K562 (cell line): Measurements from ENCODE around the gene AP3S2. TPM values are rescaled to one million over a fixed set of nuclear protein-coding genes. Genes with fewer than 3 reads are reported as not detected.

Experiments
- ATAC-seq: fragments of 200-7000 bp; cut with Tn5 transposase; 3 replicates; pipeline ENCODE4 v1.9.1; 2020; ENCODE audit warnings: moderate library complexity
- BruUV-seq: library from RNA; stranded (reverse); fragments of 400-500 nt; replicated peaks from 2 replicates; lab custom pipeline; 2021; lab: Mats Ljungman, UMichigan
- CTCF ChIA-PET: fragments of 300-600 bp; formaldehyde crosslinking; extraction: SDS; loops from one replicate; lab custom pipeline; 2021; ENCODE audit warnings: low intra/inter-chr PET ratio; lab: Yijun Ruan, JAX
- POLR2A ChIA-PET: fragments of 300-600, 350-650 bp; sonication (Branson Sonifier 250); formaldehyde crosslinking; extraction: SDS; loops from one replicate; lab custom pipeline; 2021; ENCODE audit warnings: antibody characterized with exemption, inconsistent platforms; lab: Yijun Ruan, JAX
- DNase-seq, 4 experiments: peaks; one replicate each; pipeline versions ENCODE4 v3.0.0 to v3.0.0-alpha.2; 2011 to 2018; ENCODE audit warnings: low spot score in 3 of 4, mixed read lengths in 3 of 4; ENCODE audit errors: extremely low read depth in 1 of 4
- FAIRE-seq: peaks from 2 replicates; lab custom pipeline; 2011; peaks lifted over from hg19 to GRCh38; lab: Jason Lieb, UNC
- H2AFZ ChIP-seq: 2 replicates; pipeline ENCODE4 v1.6.0; 2011; ENCODE audit warnings: low read depth, low read length, control low read depth, inconsistent platforms
- H3K27ac ChIP-seq: fragments of 200-600 bp; 3 replicates; pipeline ENCODE4 v1.8.0; 2011; ENCODE audit warnings: low read depth, mild to moderate bottlenecking, control low read depth, inconsistent platforms, low read length, moderate library complexity, mixed read lengths; ENCODE audit errors: extremely low read depth
- H3K27me3 ChIP-seq, 2 experiments: fragments of 300-600 bp in 1 of 2; 2 replicates in 1 of 2; 3 replicates in 1 of 2; pipeline versions ENCODE4 v1.6.0 to v1.8.0; 2011; ENCODE audit warnings: inconsistent platforms in 2 of 2, low read length in 2 of 2, mild to moderate bottlenecking in 1 of 2, mixed read lengths in 1 of 2, moderate library complexity in 1 of 2; ENCODE audit not compliant: control insufficient read depth in 2 of 2, insufficient read depth in 2 of 2
- H3K36me3 ChIP-seq: fragments of 300-600 bp; 3 replicates; pipeline ENCODE4 v1.8.0; 2011; ENCODE audit warnings: mild to moderate bottlenecking, low read length, inconsistent platforms; ENCODE audit not compliant: control insufficient read depth, insufficient read depth
- H3K4me1 ChIP-seq, 2 experiments: fragments of 200-600 bp in 1 of 2; replicated peaks in 1 of 2; 2 replicates in 1 of 2; 3 replicates in 1 of 2; pipeline versions ENCODE4 v1.5.1 to v1.8.0; 2011; ENCODE audit warnings: inconsistent platforms in 2 of 2, low read length in 2 of 2, mild to moderate bottlenecking in 1 of 2, mixed read lengths in 1 of 2, moderate library complexity in 1 of 2; ENCODE audit not compliant: control insufficient read depth in 2 of 2, insufficient read depth in 2 of 2
- H3K4me2 ChIP-seq: 2 replicates; pipeline ENCODE4 v1.6.1; 2011; ENCODE audit warnings: low read length, control low read depth, inconsistent platforms, mixed read lengths; ENCODE audit not compliant: insufficient read depth
- H3K4me3 ChIP-seq: fragments of 200-600 bp; sonication (generic), shearing (Covaris generic); 2 replicates; pipeline ENCODE4 v1.5.1; 2016; ENCODE audit warnings: control low read depth, inconsistent platforms
- H3K79me2 ChIP-seq: fragments of 200-600 bp; 3 replicates; pipeline ENCODE4 v1.8.0; 2011; ENCODE audit warnings: low read length, inconsistent platforms; ENCODE audit not compliant: control insufficient read depth, insufficient read depth
- H3K9ac ChIP-seq, 2 experiments: 2 replicates each; pipeline versions ENCODE4 v1.6.0 to v1.6.1; 2011; ENCODE audit warnings: low read depth in 2 of 2, low read length in 2 of 2, control low read depth in 1 of 2, inconsistent platforms in 1 of 2, mild to moderate bottlenecking in 1 of 2, mixed read lengths in 1 of 2; ENCODE audit not compliant: insufficient read depth in 1 of 2
- H3K9me1 ChIP-seq: one replicate; pipeline ENCODE4 v1.6.0; 2011; ENCODE audit warnings: inconsistent platforms, mild to moderate bottlenecking, low read length, moderate library complexity; ENCODE audit not compliant: control insufficient read depth, insufficient read depth
- H3K9me3 ChIP-seq: replicated peaks from 2 replicates; pipeline ENCODE4 v1.5.1; 2011; ENCODE audit warnings: low read depth, low read length, inconsistent platforms; ENCODE audit not compliant: control insufficient read depth, insufficient read depth
- H4K20me1 ChIP-seq: replicated peaks from 2 replicates; pipeline ENCODE4 v1.6.1; 2011; ENCODE audit warnings: low read length, inconsistent platforms, mixed read lengths; ENCODE audit not compliant: control insufficient read depth, insufficient read depth
- CBX8 ChIP-seq: fragments of 200-600 bp; sonication (generic); IDR thresholded peaks from 2 replicates; pipeline ENCODE4 v1.6.1; 2012; ENCODE audit warnings: borderline replicate concordance, mixed run types, low read depth, mild to moderate bottlenecking, moderate library complexity, mixed read lengths, low read length, control low read depth, inconsistent platforms; ENCODE audit not compliant: poor library complexity, severe bottlenecking; ENCODE audit errors: extremely low read depth
- CHD1 ChIP-seq: fragments of 200-600 bp; sonication (generic); IDR thresholded peaks from one replicate; pipeline ENCODE4 v1.6.1; 2012; ENCODE audit warnings: mild to moderate bottlenecking, moderate library complexity, low read length, inconsistent platforms
- HMGN3 ChIP-seq: IDR thresholded peaks from 2 replicates; pipeline ENCODE4 v1.6.1; 2011; ENCODE audit warnings: borderline replicate concordance, low read depth, mild to moderate bottlenecking, mixed read lengths, low read length; ENCODE audit not compliant: insufficient read length; ENCODE audit errors: extremely low read depth
- NONO ChIP-seq, 2 experiments: fragments of 200-400 bp in 1 of 2; fragments of 450-650 bp in 1 of 2; formaldehyde crosslinking in 1 of 2; IDR thresholded peaks; 2 replicates each; pipeline ENCODE4 v1.6.1; 2017; ENCODE audit warnings: low read depth in 2 of 2, mild to moderate bottlenecking in 2 of 2, moderate library complexity in 2 of 2, low read length in 1 of 2
- RBM25 ChIP-seq: fragments of 200-400 bp; formaldehyde crosslinking; IDR thresholded peaks from 2 replicates; pipeline ENCODE4 v1.6.1; 2018; ENCODE audit warnings: low read length, low read depth, moderate library complexity; ENCODE audit not compliant: severe bottlenecking
- SMARCA5 ChIP-seq: fragments of 450-650 bp; IDR thresholded peaks from 2 replicates; pipeline ENCODE4 v1.6.1; 2016
- ZEB2 ChIP-seq: fragments of 450-650 bp; IDR thresholded peaks from 2 replicates; pipeline ENCODE4 v1.6.1; 2016
- ZNF146 ChIP-seq: IDR thresholded peaks from one replicate; pipeline ENCODE4 v1.6.1; 2018; ENCODE audit warnings: missing compliant biosample characterization; ENCODE audit not compliant: unreplicated experiment
- ZSCAN29 ChIP-seq: fragments of 450-650 bp; IDR thresholded peaks from 2 replicates; pipeline ENCODE4 v1.6.1; 2017
- WGBS: fragments of 100-300 bp; shearing (Covaris generic); methylation state at CpG from one replicate; pipeline ENCODE4 v1.1.6; 2016; ENCODE audit warnings: low coverage, mixed read lengths; ENCODE audit not compliant: insufficient coverage; ENCODE audit errors: missing lambda C conversion rate; 5-methylcytosine and 5-hydroxymethylcytosine counted together
- in situ Hi-C: fragments of 300-500 bp; cut with MboI; formaldehyde crosslinking; loops from 4 replicates; pipeline ENCODE4 v1.15.0; 2018; ENCODE audit warnings: inconsistent platforms, mixed read lengths
- intact Hi-C: fragments of 100-400 bp; cut with micrococcal nuclease; formaldehyde crosslinking; loops from 2 replicates; pipeline ENCODE4 v1.14.2; 2022
- polyA plus RNA-seq, 8 experiments: library from polyadenylated mRNA; depleted of rRNA in 4 of 8; stranded (reverse) in 5 of 8; unstranded in 3 of 8; fragments of >200 nt; fragmentation: Nextera tagmentation in 2 of 8; fragmentation: Illumina TruSeq in 1 of 8; extraction: Ambion mirVana in 2 of 8; extraction: Trizol in 1 of 8; gene quantifications; 2 replicates each; pipeline versions ENCODE4 v1.2.1 to v1.2.3, GENCODE V29; 2011 to 2014; ENCODE audit warnings: inconsistent platforms in 1 of 8, missing spikeins in 1 of 8
- total RNA-seq, 7 experiments: library from RNA; depleted of rRNA in 6 of 7; stranded (reverse); fragments of >200 nt in 6 of 7; fragmentation: Illumina TruSeq in 2 of 7; extraction: Trizol in 2 of 7; gene quantifications; 2 replicates each; pipeline versions ENCODE4 v1.2.1 to v1.2.3, GENCODE V29; 2011 to 2021; ENCODE audit warnings: low replicate concordance in 1 of 7

Gene AP3S2
- total and polyA plus RNA-seq, 9 of the 15 experiments (the other 6 are each of a cell fraction or from before 2014, with no cell fraction given): 16.4 to 54.1 (median 37.4) TPM

- TF ChIP-seq CHD1: no peak
- TF ChIP-seq SMARCA5: no peak
These were observed 76.0 kb downstream of the AP3S2 start (continued) for GRCh38 chr15:89817701-89818280.

GRCh38 chr15:89815769-89816168 is 78.0 kb downstream of the AP3S2 start:
- in situ Hi-C loops (no loop called here), intact Hi-C loops (loop anchor here (2.0 kb wide), 1 partner anchor 33 kb away; no protein-coding TSS in a partner anchor)
- no peak for DNase-seq
- POLR2A ChIA-PET: no interaction called here
- no peak for FAIRE-seq
- H3K9ac ChIP-seq: no peak overlapping the region
- no peaks in the 10 kb centered on the region for H3K9me1 ChIP-seq
- no peak overlapping the region for H2AFZ ChIP-seq
- TF ChIP-seq ZSCAN29: no peak
- no peak for TF ChIP-seq NONO (IDR thresholded peaks at IDR 0.05; ENCODE audit: low read depth in 2 of 2, low read length in 1 of 2)
- TF ChIP-seq ZEB2: no peak
- TF ChIP-seq RBM25: peak; percentile 85
- TF ChIP-seq HMGN3: no peak
- TF ChIP-seq CBX8: no peak
- no peak for TF ChIP-seq ZNF146 (CRISPR knock-in tag)
- H3K4me3 ChIP-seq: no peak overlapping the region
- no peaks in the 10 kb centered on the region for H3K79me2 ChIP-seq
- H3K4me2 ChIP-seq: 0 out of 2 replicates have a peak overlapping the region, but pooled peaks have one; percentile 68
- peaks cover 4 to 37% of the 10 kb centered on the region in 2 experiments for H3K4me1 ChIP-seq
- 0 out of 2 replicates have a peak, but pooled peaks cover 4% of the 10 kb centered on the region for H3K9me3 ChIP-seq
- ATAC-seq: no peak
- H4K20me1 ChIP-seq: no peaks in the 10 kb centered on the region
- no peaks in the 10 kb centered on the region for H3K36me3 ChIP-seq
- no peaks in the 10 kb centered on the region for H3K27me3 ChIP-seq
- H3K27ac ChIP-seq: no peak overlapping the region
- CTCF ChIA-PET: no interaction called here
- BruUV-seq: no TSS peak
- 58% methylated on average over 3 of the region's 3 CpGs for WGBS
